ENCODE measurements around the gene KCNK13. TPM values are rescaled to one million over a fixed set of nuclear protein-coding genes. Genes with fewer than 3 reads are reported as not detected.

The KCNK13 gene
- total and polyA plus RNA-seq, 2 experiments from 2014 or later = not detected

DNA sequence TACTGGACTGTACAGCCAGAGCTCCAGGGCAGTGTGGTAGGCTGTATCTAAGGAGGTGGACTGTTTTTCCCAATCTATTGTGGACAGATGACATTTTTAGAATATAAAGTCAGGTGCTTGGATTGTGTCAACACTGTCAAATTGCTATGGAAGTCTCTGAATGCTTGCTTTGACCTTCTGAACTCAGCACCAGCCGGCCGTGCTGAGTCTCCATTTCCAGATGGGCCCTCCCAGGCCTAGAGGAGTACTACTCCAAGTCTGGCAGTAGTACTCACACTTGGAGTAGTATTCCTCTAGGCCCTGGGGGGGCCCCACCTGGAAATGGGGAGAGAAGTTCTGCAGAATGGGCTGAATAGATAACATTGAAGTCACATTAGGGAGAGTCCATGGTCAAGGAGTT is 16.2 kb upstream of the KCNK13 start:
- Histone ChIP-seq H3K27me3 (replicated peaks; ENCODE audit: insufficient read depth) (no peaks in the 10 kb centered on the region), H3K36me3 (ENCODE audit: low read depth) (no peaks in the 10 kb centered on the region), H2AFZ (no peak overlapping the region), H4K20me1 (ENCODE audit: insufficient read depth) (no peaks in the 10 kb centered on the region), H3K9ac (no peak overlapping the region), H3K4me2 (ENCODE audit: unreplicated experiment) (no peak overlapping the region), H3K4me1 (ENCODE audit: insufficient read depth) (no peaks in the 10 kb centered on the region), H3K4me3 (no peak overlapping the region), H3K27ac (no peak overlapping the region), H3K79me2 (ENCODE audit: insufficient read depth) (no peaks in the 10 kb centered on the region), H3K9me2 (ENCODE audit: insufficient read depth) (no peaks in the 10 kb centered on the region), H3K9me3 (ENCODE audit: low read depth) (no peaks in the 10 kb centered on the region), H3F3A (ENCODE audit: insufficient read depth) (no peaks in the 10 kb centered on the region)
- in situ Hi-C loops (cut with MboI) = no loop called here
- WGBS, 2 experiments (ENCODE audit: low coverage in 1 of 2, low lambda C conversion rate in 2 of 2, missing lambda C conversion rate in 2 of 2) = 68 to 78% methylated on average over 2 of the region's 2 CpGs
- DNase-seq = no peak
- TF ChIP-seq EZH2phosphoT487 (IDR thresholded peaks at IDR 0.05; ENCODE audit: insufficient read depth, low read depth) = no peak
- TF ChIP-seq EZH2 (IDR thresholded peaks at IDR 0.05; ENCODE audit: insufficient read depth, poor library complexity, severe bottlenecking) = no peak

DNA sequence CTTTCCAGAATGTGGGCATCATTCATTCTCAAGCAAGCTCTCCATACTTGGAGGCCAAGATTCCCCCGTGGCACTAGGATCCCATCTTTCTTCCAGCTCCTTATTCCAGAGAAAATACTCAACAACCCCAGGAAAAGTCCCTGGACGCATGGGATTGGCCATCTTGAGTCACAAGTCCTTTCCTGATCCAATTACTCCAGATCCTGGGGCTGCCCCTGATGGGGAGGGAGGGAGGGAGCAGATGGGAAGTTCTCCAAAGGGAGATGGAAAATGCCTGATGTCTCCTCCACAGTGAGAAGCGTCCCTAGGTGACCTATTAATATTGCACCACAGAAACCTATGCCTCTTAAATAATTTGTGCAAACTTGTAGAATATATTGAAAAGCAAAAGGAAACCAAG is 12.4 kb upstream of the KCNK13 start:
- Histone ChIP-seq H4K20me1 (ENCODE audit: insufficient read depth) (no peaks in the 10 kb centered on the region), H3K9me3 (ENCODE audit: low read depth) (no peaks in the 10 kb centered on the region), H3K9me2 (ENCODE audit: insufficient read depth) (no peaks in the 10 kb centered on the region), H3K36me3 (ENCODE audit: low read depth) (no peaks in the 10 kb centered on the region), H3K4me2 (ENCODE audit: unreplicated experiment) (no peak overlapping the region), H3K9ac (no peak overlapping the region), H3K27ac (no peak overlapping the region), H2AFZ (no peak overlapping the region), H3K27me3 (replicated peaks; ENCODE audit: insufficient read depth) (no peaks in the 10 kb centered on the region), H3K4me1 (ENCODE audit: insufficient read depth) (peaks cover 11% of the 10 kb centered on the region), H3K4me3 (no peak overlapping the region), H3K79me2 (ENCODE audit: insufficient read depth) (no peaks in the 10 kb centered on the region), H3F3A (ENCODE audit: insufficient read depth) (0 out of 2 replicates have a peak, but pooled peaks cover 3% of the 10 kb centered on the region)
- no peak for TF ChIP-seq EZH2phosphoT487 (IDR thresholded peaks at IDR 0.05; ENCODE audit: insufficient read depth, low read depth)
- TF ChIP-seq EZH2 (IDR thresholded peaks at IDR 0.05; ENCODE audit: insufficient read depth, poor library complexity, severe bottlenecking) = no peak
- DNase-seq = no peak
- WGBS, 2 experiments (ENCODE audit: low coverage in 1 of 2, low lambda C conversion rate in 2 of 2, missing lambda C conversion rate in 2 of 2) = 11 to 16% methylated on average over 3 of the region's 3 CpGs
- in situ Hi-C loops (cut with MboI) = no loop called here

DNA sequence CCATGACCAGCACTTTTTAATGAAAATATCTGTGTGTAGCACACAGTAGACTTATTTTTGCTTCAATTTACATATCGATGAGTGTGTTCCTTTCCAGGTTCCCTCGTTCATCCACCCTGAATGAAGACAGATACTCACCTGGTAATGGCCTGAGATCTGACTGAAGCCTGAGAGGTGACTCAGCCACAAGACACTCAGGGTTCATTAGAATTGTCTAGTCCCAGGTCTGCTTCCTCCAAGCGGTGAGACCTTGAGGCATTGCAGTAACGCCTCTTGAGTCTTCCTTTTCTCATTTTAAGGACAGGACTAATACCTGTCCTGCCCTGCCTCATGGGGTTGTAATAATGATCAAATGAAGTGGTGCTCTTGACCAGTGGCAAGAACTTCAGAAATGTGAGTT is 11.5 kb upstream of the KCNK13 start:
- H3K36me3 ChIP-seq (ENCODE audit: low read depth) = no peaks in the 10 kb centered on the region
- H3F3A ChIP-seq (ENCODE audit: insufficient read depth) = 0 out of 2 replicates have a peak, but pooled peaks cover 3% of the 10 kb centered on the region
- no peak overlapping the region for H3K27ac ChIP-seq
- TF ChIP-seq EZH2phosphoT487 (IDR thresholded peaks at IDR 0.05; ENCODE audit: insufficient read depth, low read depth) (no peak), EZH2 (IDR thresholded peaks at IDR 0.05; ENCODE audit: insufficient read depth, poor library complexity, severe bottlenecking) (no peak)
- WGBS, 2 experiments (ENCODE audit: low coverage in 1 of 2, low lambda C conversion rate in 2 of 2, missing lambda C conversion rate in 2 of 2) = 96 to 99% methylated on average over 4 of the region's 4 CpGs
- no peak overlapping the region for H3K4me3 ChIP-seq
- no peak overlapping the region for H3K9ac ChIP-seq
- no peak overlapping the region for H3K4me2 ChIP-seq (ENCODE audit: unreplicated experiment)
- no peak for DNase-seq
- no peak overlapping the region for H2AFZ ChIP-seq
- no peaks in the 10 kb centered on the region for H4K20me1 ChIP-seq (ENCODE audit: insufficient read depth)
- in situ Hi-C loops (cut with MboI) = no loop called here
- H3K9me3 ChIP-seq (ENCODE audit: low read depth) = no peaks in the 10 kb centered on the region
- H3K27me3 ChIP-seq (replicated peaks; ENCODE audit: insufficient read depth) = no peaks in the 10 kb centered on the region
- H3K79me2 ChIP-seq (ENCODE audit: insufficient read depth) = no peaks in the 10 kb centered on the region
- no peaks in the 10 kb centered on the region for H3K9me2 ChIP-seq (ENCODE audit: insufficient read depth)
- peaks cover 11% of the 10 kb centered on the region for H3K4me1 ChIP-seq (ENCODE audit: insufficient read depth)

DNA sequence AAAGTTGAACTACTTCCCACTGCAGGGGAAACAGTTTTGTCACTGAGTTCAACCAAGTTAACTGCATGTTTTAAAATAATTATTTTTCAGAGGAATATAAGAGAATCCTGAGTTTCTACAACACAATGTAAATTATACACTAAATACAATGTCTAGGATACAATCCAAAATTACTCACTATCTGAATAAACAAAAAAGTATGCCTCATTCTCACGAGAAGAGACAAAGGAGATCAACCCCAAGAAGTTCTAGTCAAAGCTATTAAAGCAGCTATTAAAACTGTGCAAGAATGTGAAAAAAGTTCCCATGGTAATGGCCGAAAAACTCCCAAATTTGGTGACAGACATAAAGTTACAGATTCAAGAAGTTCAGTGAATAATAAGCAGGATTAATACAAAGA is 8.8 kb upstream of the KCNK13 start:
- H3F3A ChIP-seq (ENCODE audit: insufficient read depth) = 0 out of 2 replicates have a peak, but pooled peaks cover 3% of the 10 kb centered on the region
- H3K9me3 ChIP-seq (ENCODE audit: low read depth) = no peaks in the 10 kb centered on the region

DNA sequence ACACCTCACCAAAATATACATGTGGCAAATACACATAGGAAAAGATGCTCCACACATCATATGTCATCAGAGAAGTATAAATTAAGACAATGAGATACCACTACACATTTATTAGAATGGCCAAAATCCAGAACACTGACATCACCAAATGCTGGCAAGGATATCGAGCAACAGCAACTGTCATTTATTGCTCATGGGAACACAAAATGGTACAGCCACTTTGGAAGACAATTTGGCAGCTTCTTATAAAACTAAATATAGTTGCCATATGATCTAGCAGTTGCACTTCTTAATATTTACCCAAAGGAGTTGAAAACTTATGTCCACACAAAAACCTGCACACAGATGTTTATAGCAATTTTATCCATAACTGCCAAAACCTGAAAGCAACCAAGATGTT is 7.0 kb upstream of the KCNK13 start:
- TF ChIP-seq EZH2phosphoT487 (IDR thresholded peaks at IDR 0.05; ENCODE audit: insufficient read depth, low read depth) = no peak
- no peak for TF ChIP-seq EZH2 (IDR thresholded peaks at IDR 0.05; ENCODE audit: insufficient read depth, poor library complexity, severe bottlenecking)
- H3K4me2 ChIP-seq (ENCODE audit: unreplicated experiment) = no peak overlapping the region
- H3K9ac ChIP-seq = no peak overlapping the region
- in situ Hi-C loops (cut with MboI) = no loop called here
- WGBS, 2 experiments (ENCODE audit: low coverage in 1 of 2, low lambda C conversion rate in 2 of 2, missing lambda C conversion rate in 2 of 2) = 6 to 11% methylated on average over 1 of the region's 1 CpG
- H3K4me3 ChIP-seq = no peak overlapping the region
- no peaks in the 10 kb centered on the region for H4K20me1 ChIP-seq (ENCODE audit: insufficient read depth)
- H3K9me2 ChIP-seq (ENCODE audit: insufficient read depth) = no peaks in the 10 kb centered on the region
- H3K27me3 ChIP-seq (replicated peaks; ENCODE audit: insufficient read depth) = peaks cover 37% of the 10 kb centered on the region
- 0 out of 2 replicates have a peak, but pooled peaks cover 3% of the 10 kb centered on the region for H3F3A ChIP-seq (ENCODE audit: insufficient read depth)
- no peaks in the 10 kb centered on the region for H3K79me2 ChIP-seq (ENCODE audit: insufficient read depth)
- no peaks in the 10 kb centered on the region for H3K9me3 ChIP-seq (ENCODE audit: low read depth)
- H3K36me3 ChIP-seq (ENCODE audit: low read depth) = no peaks in the 10 kb centered on the region
- no peak overlapping the region for H3K27ac ChIP-seq
- H3K4me1 ChIP-seq (ENCODE audit: insufficient read depth) = peaks cover 11% of the 10 kb centered on the region
- H2AFZ ChIP-seq = no peak overlapping the region
- no peak for DNase-seq

More for the DNA sequence above, 8.8 kb upstream of the KCNK13 start:
- Histone ChIP-seq H3K36me3 (ENCODE audit: low read depth) (no peaks in the 10 kb centered on the region), H2AFZ (no peak overlapping the region), H3K9ac (no peak overlapping the region), H3K9me2 (ENCODE audit: insufficient read depth) (no peaks in the 10 kb centered on the region), H3K4me1 (ENCODE audit: insufficient read depth) (peaks cover 11% of the 10 kb centered on the region), H3K27ac (peak overlapping the region; percentile 18), H3K79me2 (ENCODE audit: insufficient read depth) (no peaks in the 10 kb centered on the region), H3K4me2 (ENCODE audit: unreplicated experiment) (peak overlapping the region; percentile 28), H3K27me3 (replicated peaks; ENCODE audit: insufficient read depth) (peaks cover 20% of the 10 kb centered on the region), H4K20me1 (ENCODE audit: insufficient read depth) (no peaks in the 10 kb centered on the region), H3K4me3 (no peak overlapping the region)
- DNase-seq = peak; percentile 69
- 23 to 24% methylated on average over 2 of the region's 2 CpGs for WGBS, 2 experiments (ENCODE audit: low coverage in 1 of 2, low lambda C conversion rate in 2 of 2, missing lambda C conversion rate in 2 of 2)
- in situ Hi-C loops (cut with MboI) = no loop called here
- no peak for TF ChIP-seq EZH2 (IDR thresholded peaks at IDR 0.05; ENCODE audit: insufficient read depth, poor library complexity, severe bottlenecking)
- no peak for TF ChIP-seq EZH2phosphoT487 (IDR thresholded peaks at IDR 0.05; ENCODE audit: insufficient read depth, low read depth)
